COR-L47 (cell line): ENCODE results near the gene RASGEF1C.

ENCODE experiments used
- DNase-seq: peaks from one replicate; lab custom pipeline; 2025; lab: John Stamatoyannopoulos, UW

The RASGEF1C gene

DNA sequence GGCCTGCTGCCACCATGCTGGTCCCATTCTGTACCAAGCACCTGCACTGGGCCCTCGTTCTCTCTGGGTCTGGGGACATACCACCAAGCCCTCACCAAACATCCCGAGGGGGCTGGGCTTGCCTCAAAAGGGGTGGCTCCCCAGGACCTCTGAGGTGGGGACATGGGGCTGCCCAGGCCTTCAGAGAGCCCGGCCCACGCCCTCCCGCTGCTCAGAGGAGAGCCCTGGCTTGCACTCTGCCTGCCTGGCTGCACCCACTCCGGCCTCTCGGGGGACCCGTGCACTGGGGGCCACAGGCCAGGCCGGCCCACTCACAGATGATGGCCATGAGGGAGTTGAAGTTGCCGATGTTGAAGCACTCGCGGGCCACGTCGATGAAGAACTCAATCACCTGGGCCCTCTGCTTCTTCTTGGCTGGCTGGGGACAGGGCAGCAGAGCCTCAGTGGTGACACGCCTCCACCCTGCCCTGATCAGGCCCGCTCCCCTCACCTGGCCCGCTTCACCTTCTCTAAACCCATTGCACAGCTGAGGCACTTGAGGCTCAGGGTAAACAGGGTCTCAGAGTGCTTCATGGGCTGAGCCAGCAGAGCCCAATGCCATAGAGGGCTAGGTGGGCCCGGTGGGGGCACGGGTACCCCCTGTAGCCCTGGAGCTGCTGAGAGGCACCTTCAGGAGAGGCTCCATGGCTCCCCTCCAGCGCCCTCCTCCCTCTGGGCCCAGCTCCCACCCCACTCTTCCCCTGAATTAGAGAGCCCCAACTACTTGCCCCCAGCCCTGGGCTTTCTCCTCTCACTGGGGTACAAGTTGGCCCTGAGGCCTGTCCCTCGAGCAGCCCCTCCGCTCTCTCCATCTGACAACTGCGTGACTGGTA is 89.7 kb downstream of the RASGEF1C start:
- DNase-seq: no peak

DNA sequence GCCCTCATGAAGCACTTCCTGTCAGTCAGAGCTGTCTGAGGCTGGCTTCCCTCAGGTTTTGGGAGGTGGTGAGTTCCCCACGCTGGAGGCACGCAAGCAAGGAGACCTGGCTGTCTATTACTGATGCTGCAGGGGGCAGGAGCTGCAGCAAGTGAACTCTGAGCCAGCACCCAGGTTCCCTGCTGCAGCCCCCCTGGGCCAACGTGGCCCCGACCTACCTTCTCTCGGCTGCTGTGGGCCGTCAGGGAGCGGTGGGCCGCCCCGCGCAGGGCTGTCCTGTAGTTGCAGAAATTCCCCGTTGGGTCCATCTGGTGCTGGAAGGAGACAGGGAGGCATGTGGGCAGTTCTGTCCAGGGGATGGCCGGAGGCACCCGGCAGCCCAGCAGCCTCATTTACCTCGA is 90.6 kb downstream of the RASGEF1C start:
- no peak for DNase-seq

DNA sequence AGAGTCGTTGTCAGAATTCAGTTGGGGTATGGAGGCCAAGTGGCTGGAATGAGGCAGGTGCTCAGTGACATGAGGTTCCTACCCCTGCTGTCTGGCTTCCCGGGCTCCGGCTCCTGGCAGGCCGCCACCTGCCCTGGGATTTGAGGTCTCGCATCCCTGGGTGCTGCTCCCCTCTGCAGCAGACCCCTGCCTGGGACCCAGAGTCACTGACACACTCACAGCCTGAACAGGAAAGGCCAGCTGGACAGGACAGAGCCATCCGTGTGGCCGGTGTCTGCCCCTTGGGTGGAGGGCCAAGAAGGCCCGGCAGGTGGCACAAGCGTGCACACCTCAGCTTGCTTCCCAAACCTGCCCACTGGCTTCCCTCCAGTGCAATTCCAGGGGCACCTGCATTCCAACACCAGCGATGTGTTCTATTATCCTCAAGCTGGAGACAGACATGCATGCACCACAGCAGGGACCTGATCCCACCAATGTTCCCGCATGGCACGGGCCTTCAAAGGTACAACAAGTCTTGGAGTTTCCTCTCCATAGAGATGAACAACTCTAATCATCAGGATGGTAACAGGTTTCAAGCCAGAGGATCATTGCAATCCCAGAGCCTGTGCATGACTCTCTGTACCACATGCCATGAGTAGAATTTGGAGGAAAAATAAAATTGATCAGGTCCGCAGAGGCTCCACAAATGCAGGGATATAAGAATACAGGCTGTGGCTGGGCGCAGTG is 91.8 kb downstream of the RASGEF1C start:
- DNase-seq: no peak

DNA sequence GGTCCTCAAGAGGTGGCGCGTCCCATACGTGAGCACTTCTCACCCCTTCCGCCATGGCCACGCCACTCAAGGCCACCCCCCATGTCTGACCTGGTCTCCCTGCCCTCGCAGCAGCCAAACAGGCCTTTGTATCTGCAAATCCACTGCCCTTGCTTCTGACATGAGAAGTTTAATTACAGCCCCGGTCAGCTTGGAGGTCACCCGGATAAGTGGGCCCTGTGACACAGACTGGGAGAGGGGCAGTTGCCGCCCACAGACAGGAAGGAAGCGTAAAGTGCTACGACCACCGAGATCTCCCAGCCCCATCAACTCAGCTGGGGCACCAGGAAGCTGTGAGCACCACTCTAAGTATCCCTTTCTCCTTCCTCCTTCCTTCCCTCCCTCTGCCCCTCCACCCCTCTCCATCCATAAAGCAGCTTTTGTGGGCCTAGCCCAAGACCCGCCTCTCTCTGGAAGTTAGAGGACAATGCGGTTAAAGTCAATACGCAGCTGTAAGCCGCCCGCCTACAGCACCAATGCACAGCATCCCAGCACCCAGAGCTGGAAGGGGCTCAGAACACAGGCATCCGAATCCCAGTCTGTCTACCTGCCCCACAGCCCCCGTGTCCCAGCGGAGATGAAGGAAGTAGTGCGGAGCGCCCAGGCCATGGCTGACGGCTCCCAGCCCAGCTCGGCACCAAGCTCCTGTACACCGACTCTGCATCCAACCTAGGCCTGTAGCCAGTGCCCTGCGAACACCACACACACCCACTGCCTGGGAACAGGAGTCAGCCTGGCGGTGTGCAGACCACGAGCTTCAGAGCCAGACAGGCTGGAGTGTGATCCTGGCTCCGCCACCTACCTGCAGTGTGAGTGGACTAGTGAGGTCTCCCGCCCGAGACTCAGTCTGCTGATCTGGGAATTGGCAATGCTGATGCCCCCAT is 92.7 kb downstream of the RASGEF1C start:
- DNase-seq: no peak

DNA sequence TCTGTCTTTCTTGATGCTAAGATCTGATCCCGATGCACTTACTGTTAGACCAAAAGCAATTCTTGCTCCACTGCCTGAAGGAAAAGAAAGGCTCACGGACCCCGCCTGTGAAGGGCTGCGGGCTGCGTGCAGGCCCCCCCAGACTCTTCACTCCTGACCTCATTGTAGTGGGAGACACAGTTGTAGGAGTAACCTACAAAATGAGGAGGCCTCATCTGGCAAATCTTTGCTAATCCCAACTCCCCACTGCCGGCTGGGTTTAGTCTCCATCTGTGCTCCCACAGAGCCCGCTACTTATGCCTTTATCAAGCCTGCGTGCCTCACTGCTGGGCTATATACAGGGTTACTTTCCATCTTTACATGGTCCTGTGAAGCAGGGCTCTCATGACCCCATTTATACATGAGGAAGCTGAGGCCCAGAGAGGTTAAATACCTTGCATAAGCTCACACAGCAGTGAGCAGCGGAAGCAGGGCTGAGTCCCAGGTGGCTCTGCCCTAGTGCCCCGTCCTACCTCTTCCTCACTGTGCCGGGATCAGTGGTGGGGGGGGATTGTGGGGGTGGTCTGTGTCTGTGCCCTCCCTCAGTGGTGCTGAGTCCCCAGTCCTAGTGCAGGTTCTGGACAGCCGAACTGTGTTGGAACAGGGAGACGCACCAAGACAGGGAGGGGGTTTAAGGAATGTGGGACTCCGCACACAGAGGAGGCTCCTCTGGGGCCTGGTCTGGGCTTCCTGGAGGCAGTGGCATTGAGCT is 93.5 kb downstream of the RASGEF1C start:
- no peak for DNase-seq

DNA sequence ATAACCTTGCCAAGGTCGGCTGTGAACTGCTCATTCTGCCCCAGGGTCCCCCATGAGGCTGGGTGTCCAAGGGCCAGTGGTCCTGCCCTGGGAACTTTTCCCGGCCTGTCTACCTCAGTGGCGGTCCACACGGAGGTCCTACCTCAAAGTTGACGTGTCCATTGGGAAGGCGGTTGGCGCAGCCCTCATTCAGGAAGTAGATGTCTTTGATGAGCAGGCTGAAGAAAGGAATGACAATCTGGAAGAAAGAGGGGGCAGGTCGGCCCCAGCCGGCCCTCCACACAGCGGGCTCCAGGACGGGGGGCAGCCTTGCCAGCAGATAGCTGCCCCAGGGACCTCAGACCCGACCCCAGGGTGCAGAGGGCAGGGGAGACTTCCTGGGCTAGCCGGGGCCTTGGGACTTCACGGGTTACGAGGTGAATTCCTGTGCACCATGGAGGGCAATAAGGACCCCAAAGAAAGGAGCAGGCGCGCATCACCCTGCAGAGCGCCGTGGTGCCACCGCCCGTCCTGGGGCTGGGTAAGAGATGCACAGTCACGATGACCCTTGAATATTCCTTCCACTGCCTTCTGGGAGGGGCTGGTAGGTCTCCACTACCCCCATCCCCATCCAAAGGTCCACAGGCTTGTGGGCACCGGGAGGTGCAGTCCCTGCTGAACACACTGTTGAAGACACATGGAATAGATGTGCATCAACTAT is 94.6 kb downstream of the RASGEF1C start:
- DNase-seq: no peak

DNA sequence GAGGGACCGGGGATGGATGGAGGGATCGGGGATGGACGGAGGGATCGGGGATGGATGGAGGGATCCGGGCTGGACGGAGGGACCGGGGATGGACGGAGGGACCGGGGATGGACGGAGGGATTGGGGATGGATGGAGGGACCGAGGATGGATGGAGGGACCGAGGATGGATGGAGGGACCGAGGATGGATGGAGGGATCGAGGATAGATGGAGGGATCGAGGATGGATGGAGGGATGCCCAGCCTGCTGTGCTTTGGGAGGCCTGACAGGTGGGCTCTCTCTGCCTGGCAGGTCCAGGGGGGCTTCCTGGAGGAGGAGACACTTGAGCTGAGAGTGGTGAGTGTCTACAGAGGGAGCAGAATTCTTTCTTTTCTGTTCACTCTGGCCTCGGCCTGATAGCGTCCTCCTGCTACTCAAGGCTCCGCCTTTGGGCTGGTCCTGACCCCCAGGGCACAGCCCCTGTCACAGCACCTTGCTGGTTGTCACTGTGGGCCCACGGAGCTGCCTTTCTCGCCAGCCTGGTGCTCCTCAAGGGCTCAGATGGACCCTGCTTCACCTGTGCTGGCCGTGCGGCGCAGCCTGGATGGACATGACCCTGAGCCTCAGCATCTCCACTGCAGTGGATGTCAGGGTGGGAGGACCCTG is 95.2 kb downstream of the RASGEF1C start:
- no peak for DNase-seq

DNA sequence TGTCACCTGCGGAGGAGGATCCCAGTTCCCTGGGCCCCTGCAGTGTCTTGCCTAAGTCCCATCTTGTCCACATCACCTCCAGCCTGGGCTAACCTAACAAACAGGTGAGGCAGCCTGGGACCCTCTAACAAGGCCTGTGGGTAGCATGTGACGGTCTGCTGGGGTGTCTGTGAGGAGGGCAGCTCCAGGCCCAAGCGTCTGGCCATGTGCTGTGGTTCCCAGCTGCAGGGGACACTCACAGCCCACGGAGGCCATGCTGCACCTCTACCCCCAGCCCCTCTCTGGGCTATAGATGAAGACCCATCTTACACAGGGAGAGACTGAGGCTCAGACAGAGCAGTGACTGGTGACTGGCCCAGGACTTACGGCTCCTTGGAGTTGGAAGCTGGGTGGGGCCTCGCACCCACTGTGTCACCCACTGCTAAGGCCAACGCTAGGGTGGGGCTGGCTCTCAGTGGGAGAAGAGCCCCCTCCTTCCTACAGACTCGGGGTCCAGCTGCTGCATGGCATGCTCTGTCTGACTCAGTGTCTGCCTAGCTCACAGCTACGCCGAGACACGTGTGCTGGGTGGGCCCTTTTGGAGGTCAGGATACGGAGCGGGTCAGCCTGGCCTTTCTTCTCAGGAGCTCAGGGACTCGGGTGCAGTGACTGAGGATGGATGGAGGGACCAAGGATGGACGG is 96.7 kb downstream of the RASGEF1C start:
- no peak for DNase-seq

DNA sequence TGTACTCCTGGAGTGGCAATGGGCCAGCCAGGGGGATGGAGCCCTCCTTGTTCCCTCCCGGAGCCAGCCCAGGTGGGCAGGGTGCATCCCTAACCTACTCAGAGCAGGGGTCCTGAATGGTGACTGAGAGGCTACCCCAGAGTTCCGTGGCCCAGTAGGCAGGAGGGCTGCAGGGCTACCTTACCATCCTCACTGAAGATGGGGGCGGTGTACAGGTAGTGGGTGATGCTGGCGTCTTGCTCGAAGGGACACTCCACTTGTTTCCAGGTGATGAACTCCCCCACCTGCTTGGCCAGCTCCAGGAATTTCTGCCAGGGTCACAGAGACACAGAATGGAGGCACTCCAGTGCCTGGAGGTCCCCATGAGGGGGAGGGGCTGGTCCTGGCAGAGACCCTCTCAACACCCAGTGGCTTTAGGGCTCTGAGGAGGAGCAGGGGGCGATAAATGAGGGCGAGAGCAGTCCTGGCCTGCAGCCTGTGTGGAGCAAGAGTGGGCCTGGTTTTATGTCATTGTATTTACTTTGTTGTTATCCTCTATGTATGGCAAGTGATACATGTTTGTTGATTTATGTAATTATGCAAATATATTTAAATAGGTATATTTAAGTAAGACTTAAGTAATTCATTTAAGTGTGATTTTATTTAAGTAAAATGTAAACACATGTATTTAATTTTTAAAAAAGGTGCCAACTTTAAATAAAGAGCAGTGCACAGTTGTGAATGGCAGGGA is 97.6 kb downstream of the RASGEF1C start:
- no peak for DNase-seq

DNA sequence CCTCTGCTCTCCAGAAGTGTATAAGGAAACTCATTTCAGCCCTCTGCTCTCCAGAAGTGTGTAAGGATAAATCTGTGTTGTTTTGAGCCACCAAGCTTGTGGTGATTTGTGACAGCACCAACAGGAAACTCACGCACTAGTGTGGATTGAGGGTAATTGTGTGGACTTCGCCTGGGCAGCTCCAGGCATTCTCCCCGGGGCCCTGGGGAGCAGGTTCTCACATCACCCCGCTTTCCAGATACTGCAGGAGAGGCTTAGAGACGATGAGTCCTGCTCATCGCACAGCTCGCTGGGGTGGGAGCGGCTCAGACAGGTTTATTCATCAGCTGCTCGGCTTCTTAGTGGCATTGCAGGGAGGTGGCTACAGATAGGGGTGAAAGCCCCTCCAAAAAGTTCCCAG is 99.1 kb downstream of the RASGEF1C start:
- no peak for DNase-seq

DNA sequence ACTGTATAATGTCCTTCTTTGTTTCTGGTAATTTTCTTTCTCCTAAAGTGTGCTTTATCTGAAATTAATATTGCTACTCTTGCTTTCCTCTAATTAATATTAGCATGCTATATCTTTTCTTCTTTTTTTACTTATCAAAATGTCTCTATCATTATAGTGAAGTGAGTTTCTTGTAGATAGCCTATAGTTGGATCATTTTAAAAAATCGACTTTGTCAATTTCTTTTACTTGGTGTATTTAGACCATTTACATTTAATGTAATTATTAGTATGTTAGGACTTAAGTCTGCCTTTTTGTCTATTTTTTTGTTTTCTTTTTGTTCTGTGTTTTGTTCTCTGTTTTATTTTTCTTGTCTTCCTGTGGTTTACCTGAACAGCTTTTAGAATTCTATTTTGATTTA is 102.0 kb downstream of the RASGEF1C start:
- DNase-seq: no peak

DNA sequence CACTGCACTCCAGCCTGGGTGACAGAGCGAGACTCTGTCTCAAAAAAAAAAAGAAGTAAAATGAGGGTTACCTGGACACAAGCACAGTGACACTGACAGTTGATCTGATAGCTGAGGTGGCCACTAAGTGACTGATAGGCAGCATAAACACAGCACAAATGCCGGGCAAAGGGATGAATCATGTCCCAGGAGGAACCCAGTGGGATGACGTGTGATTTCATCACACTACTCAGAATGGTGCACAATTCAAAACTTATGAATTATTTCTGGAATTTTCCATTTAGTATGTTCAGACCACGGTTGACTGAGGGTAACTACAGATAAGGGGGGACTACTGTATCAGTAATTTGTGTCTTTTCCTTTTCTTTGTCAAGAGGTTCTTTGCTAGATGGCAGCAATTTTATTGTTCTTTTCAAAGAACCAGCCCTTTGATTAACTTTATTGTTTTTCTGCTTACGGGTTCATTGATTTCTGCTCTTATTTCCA is 103.1 kb downstream of the RASGEF1C start:
- no peak for DNase-seq

DNA sequence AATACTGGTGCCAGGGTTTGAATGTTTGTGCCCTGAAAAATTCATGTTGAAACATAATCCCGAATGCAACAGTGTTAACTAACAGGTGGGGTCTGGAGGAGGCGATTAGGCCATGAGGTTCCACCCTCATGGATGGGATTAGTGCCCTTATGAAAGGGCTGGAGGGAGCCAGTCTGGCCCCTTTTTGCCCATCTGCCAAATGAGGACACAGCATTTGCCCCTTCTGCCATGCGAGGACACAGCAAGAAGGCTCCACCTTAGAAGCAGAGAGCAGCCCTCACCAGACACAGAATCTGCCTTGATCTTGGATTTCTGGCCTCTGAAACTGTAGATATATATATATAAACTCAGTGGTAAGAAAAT is 104.9 kb downstream of the RASGEF1C start:
- no peak for DNase-seq

DNA sequence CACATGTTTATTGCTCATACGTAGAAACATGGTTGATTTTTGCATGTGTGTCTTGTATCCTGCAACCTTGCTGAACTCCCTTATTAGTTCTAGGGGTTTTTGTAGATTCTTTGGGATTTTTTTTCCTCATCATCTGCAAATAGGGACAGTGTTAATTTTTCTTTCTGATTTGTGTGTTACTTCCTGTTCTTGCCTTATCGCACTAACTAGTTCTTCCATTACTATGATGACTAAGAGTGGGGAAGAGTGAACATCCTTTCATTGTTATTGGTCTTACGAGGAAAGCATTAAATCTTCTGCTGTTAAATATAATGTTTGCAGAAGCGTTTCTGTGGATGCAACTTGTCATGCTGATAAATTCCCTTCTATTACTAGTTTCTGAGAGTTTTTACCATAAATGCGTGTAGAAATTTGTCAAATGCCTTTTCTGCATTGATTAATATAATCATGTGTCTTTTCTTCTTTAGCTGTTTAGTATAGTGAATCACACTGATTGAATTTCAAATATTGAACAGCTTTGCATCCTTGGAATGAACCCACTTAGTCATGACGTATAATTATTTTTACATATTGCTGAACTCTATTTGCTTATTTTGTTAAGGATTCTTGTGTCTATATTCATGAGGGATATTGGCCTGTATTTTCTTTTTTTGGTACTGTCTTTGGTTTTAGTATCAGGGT is 105.4 kb downstream of the RASGEF1C start:
- no peak for DNase-seq

DNA sequence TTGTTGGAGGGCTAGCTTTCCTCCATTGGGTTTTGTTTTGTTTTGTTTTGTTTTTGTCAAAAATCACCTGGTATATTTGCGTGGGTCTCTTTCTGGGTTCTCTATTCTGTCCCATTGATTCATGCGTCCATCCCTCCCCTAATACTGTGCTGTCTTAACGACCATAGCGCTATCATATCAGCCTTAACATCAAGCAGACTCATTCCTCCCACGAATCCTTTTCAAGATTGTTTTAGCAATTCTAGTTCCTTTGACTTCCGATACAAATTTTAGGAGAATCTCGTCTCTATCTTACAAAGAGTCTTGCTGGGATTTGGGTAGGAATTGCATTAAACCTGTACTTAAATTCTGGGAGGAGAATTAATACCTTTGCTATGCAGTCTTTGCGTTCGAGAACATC is 106.4 kb downstream of the RASGEF1C start:
- DNase-seq: no peak

DNA sequence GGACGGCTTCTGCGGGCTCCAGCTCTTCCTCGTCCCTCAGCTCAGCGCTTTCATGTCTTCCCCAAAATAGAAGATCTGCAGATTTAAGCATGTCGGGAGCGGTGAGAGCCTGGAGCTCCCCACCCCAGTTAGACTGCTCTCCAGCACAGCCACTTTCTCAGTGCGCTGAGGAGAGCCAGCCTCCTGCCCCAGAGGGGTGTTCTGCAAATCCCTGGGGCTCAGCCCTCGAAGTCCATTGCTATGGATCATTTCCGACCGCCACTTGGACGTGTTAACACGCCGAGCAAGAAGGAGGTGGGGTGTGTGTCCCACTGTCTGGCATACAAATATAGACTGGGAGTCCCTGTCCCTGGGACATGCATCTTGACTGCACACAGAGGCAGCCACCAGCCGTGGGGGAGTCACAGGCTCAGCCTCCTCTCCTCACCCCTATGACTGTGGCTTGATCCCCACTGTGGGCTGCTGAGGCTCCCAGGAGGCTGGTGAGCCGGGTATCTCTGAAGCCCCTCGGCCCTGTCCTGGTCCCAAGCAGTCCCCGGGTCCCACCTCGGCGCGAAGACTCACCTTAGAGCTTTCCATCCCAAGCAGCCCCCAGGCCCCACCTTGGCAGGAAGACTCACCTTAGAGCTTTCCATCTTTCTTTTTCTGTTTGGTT is 107.4 kb downstream of the RASGEF1C start:
- no peak for DNase-seq

DNA sequence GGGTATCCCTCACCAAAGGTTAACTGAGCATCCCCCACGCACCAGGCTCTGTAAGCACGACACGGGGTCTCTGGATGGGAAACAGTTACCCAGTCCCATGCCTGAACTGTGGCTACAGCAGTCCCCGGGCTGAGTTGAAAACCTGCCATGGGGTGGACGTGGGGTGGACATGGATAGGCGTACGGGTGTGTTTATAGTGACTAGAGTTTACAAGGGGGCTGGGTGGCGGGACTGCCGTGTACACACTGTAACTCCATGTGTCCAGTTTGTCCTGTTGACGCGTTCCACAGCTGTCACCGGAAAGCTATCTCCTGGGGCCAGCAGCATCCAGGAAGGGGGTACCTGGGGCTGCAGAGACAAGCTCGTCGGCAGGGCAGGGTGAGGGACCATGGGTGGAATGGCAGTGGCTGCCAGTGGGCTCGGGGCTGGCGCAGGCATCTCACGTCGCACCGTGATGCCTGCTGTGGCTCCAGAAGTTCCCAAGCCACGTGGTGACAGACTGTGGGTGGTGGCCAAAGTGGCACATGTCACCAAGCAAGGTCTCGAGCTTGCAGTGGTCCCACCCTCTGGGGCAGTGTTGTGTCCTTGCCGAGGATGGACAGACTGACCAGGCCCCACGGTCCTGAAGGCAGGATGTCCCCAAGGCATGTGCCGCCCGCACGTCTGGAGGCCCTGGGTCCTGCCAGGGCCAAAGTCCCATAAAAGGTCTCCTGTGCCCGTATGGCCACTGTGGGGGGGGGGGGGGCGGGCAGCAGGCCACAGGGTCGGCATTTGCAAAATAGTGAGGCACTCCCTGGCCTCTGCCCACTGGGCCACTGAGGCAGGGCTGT is 108.2 kb downstream of the RASGEF1C start:
- no peak for DNase-seq
